ENCODE data around the gene EPGN.

DNA sequence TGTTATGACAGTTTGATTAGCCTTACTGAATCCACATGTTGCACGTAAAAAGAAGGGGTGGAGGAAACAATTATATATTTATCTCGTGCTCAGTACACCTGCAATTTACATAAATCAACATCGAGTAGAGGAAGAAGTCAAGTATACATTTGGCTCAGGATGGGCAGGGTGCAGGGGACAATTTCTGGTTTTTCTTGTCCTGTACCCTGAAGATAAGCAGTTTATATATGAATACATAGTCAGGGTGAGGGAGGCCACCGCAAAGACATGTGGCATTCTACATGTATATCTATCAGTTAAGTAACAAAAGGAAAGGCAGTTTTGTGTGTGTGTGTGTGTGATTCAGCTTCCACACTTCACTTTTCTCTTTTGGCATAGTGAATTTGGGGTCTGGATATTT, 45.6 kb downstream of the EPGN start:
- TF ChIP-seq PHF8 (conservative IDR thresholded peaks at IDR 0.05; ENCODE audit: low read depth, low read length) (no peak), SP1 (IDR thresholded peaks at IDR 0.05; ENCODE audit: low read depth, low read length) (no peak)
- TF ChIP-seq, protein P1, sequence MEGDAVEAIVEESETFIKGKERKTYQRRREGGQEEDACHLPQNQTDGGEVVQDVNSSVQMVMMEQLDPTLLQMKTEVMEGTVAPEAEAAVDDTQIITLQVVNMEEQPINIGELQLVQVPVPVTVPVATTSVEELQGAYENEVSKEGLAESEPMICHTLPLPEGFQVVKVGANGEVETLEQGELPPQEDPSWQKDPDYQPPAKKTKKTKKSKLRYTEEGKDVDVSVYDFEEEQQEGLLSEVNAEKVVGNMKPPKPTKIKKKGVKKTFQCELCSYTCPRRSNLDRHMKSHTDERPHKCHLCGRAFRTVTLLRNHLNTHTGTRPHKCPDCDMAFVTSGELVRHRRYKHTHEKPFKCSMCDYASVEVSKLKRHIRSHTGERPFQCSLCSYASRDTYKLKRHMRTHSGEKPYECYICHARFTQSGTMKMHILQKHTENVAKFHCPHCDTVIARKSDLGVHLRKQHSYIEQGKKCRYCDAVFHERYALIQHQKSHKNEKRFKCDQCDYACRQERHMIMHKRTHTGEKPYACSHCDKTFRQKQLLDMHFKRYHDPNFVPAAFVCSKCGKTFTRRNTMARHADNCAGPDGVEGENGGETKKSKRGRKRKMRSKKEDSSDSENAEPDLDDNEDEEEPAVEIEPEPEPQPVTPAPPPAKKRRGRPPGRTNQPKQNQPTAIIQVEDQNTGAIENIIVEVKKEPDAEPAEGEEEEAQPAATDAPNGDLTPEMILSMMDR (IDR thresholded peaks at IDR 0.05; ENCODE audit: control extremely low read depth in 1 of 3, insufficient read depth in 1 of 3, low read depth in 1 of 3, low read length in 3 of 3) = no peak

All from H1 (cell line).